ENCODE results near the gene CNOT6L. TPM values are rescaled to one million over a fixed set of nuclear protein-coding genes. Genes with fewer than 3 reads are reported as not detected.

Gene CNOT6L
- 2.3 and 2.8 TPM in 2 replicates for polyA plus RNA-seq (2012; rRNA removed)
- polyA plus RNA-seq (2012; cell fraction: cytosol; rRNA removed), result 4.1 and 4.6 TPM in 2 replicates
- polyA plus RNA-seq (2012; cell fraction: nucleus; rRNA removed), result 4.3 and 5.5 TPM in 2 replicates

DNA sequence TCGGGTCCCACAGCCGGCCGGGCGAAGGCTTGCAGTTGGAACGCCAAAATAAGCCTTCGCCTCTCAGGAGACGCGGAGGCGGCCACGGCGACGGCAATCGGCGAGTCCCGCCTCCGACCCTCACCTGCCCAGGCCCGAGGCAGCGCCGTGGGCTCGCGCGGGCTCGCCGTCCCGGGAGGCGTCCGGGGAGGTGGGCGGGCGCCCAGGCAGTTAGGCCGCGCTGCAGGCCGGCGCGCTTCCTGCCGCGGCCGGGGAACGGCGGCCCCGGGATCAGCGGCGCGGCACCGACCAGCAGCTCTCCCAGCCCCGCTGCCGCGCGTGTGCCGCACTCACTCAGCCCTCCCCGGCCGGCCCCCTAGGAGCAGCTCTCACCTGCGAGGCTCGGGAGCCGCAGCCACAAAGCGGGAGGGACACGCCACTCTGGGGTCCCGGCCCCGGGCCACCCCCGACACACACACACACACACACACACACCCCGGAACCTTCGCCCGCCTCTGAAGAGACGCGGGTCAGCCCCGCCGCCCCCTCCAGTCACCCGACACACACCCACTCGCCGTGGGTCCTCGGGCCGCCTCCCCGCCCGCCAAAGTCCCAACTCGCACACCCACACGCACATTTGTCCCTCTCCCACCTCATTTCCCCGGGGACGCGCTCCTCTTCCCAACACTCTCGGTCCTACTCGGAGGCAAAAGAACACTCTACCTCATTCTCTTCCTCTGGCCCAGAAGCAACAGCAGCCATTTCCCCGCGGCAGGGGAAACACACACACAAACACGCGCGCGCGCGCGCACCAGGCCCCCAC is at the start of gene CNOT6L:
CNOT6L (minus strand) TSS at position 767 of the 802 bp plus-strand sequence; CDS start at position 707, 60 bp downstream.
- no peaks in the 10 kb centered on the region; the same call in 1 of the 2 replicates for H3K9me3 ChIP-seq
- H3K36me3 ChIP-seq (replicated peaks in 1 of 2; ENCODE audit: control insufficient read depth in 1 of 2, insufficient read depth in 2 of 2, low read length in 1 of 2), result no peaks in the 10 kb centered on the region
- peaks cover 0 to 12% of the 10 kb centered on the region in 2 experiments; a peak in 2 of 4 replicates for H3K4me1 ChIP-seq (ENCODE audit: control insufficient read depth in 1 of 2, insufficient read depth in 2 of 2, low read depth in 1 of 2, low read length in 1 of 2)
- under 1% methylated on average over 27 of the region's 89 CpGs for WGBS (ENCODE audit: low lambda C conversion rate)
- H2AFZ ChIP-seq (ENCODE audit: low read depth), result peak within 1 kb of the TSS; percentile 92
- ChIA-PET CTCF (interaction anchor here (0.6 to 2.7 kb wide), 5 partner anchors 9 to 102 kb away, joined by 3 to 17 read pairs (median 4); partner anchors contain the start of gene MRPL1), POLR2A (interaction anchor here (0.8 kb wide), 1 partner anchor 44 kb away, joined by 3 read pairs; the partner anchor contains the start of gene MRPL1)
- DNase-seq, result peak; percentile 83
- peaks cover 7% of the 10 kb centered on the region; the same call in 1 of the 2 replicates for H4K20me1 ChIP-seq (ENCODE audit: insufficient read depth)
- H3F3A ChIP-seq (replicated peaks; ENCODE audit: insufficient read depth), result peaks cover 17% of the 10 kb centered on the region
- peaks cover 44% of the 10 kb centered on the region for H3K79me2 ChIP-seq (ENCODE audit: insufficient read depth)
- no peaks in the 10 kb centered on the region for H3K27me3 ChIP-seq (ENCODE audit: insufficient read depth)
- H3K4me3 ChIP-seq (ENCODE audit: low read depth in 2 of 2, low read length in 1 of 2), result peak within 1 kb of the TSS; percentile 95 to 97
- TF ChIP-seq FOXM1 (IDR thresholded peaks at IDR 0.05; ENCODE audit: low read depth) (no peak), NFIC (IDR thresholded peaks at IDR 0.05; ENCODE audit: borderline replicate concordance) (no peak), EP300 (IDR thresholded peaks at IDR 0.05; ENCODE audit: borderline replicate concordance in 1 of 2, low read depth in 1 of 2, low read length in 1 of 2) (no peak), GABPA (IDR thresholded peaks at IDR 0.05; ENCODE audit: low read depth) (no peak), ELF1 (IDR thresholded peaks at IDR 0.05) (no peak), POLR2AphosphoS5 (IDR thresholded peaks at IDR 0.05; ENCODE audit: low read depth, low read length) (no peak), MEF2A (IDR thresholded peaks at IDR 0.05; ENCODE audit: borderline replicate concordance, low read depth) (no peak), NRF1 (IDR thresholded peaks at IDR 0.05; ENCODE audit: low read depth, low read length) (peak; percentile 46; the same call in 1 of the 2 replicates), MXI1 (IDR thresholded peaks at IDR 0.05; ENCODE audit: low read depth, low read length) (peak; percentile 25; the same call in 1 of the 2 replicates), YY1 (IDR thresholded peaks at IDR 0.05; ENCODE audit: low read depth) (peak; percentile 55; the same call in 1 of the 2 replicates), EZH2phosphoT487 (IDR thresholded peaks at IDR 0.05; ENCODE audit: borderline replicate concordance, low read depth) (no peak)
- TF ChIP-seq, protein P1, sequence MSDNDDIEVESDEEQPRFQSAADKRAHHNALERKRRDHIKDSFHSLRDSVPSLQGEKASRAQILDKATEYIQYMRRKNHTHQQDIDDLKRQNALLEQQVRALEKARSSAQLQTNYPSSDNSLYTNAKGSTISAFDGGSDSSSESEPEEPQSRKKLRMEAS (IDR thresholded peaks at IDR 0.05; ENCODE audit: low read depth), result no peak
- TF ChIP-seq, protein P2, sequence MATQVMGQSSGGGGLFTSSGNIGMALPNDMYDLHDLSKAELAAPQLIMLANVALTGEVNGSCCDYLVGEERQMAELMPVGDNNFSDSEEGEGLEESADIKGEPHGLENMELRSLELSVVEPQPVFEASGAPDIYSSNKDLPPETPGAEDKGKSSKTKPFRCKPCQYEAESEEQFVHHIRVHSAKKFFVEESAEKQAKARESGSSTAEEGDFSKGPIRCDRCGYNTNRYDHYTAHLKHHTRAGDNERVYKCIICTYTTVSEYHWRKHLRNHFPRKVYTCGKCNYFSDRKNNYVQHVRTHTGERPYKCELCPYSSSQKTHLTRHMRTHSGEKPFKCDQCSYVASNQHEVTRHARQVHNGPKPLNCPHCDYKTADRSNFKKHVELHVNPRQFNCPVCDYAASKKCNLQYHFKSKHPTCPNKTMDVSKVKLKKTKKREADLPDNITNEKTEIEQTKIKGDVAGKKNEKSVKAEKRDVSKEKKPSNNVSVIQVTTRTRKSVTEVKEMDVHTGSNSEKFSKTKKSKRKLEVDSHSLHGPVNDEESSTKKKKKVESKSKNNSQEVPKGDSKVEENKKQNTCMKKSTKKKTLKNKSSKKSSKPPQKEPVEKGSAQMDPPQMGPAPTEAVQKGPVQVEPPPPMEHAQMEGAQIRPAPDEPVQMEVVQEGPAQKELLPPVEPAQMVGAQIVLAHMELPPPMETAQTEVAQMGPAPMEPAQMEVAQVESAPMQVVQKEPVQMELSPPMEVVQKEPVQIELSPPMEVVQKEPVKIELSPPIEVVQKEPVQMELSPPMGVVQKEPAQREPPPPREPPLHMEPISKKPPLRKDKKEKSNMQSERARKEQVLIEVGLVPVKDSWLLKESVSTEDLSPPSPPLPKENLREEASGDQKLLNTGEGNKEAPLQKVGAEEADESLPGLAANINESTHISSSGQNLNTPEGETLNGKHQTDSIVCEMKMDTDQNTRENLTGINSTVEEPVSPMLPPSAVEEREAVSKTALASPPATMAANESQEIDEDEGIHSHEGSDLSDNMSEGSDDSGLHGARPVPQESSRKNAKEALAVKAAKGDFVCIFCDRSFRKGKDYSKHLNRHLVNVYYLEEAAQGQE (IDR thresholded peaks at IDR 0.05; ENCODE audit: low read depth, low read length), result no peak
- TF ChIP-seq, protein P3, sequence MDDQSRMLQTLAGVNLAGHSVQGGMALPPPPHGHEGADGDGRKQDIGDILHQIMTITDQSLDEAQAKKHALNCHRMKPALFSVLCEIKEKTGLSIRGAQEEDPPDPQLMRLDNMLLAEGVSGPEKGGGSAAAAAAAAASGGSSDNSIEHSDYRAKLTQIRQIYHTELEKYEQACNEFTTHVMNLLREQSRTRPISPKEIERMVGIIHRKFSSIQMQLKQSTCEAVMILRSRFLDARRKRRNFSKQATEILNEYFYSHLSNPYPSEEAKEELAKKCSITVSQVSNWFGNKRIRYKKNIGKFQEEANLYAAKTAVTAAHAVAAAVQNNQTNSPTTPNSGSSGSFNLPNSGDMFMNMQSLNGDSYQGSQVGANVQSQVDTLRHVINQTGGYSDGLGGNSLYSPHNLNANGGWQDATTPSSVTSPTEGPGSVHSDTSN (IDR thresholded peaks at IDR 0.05), result no peak
- peak within 1 kb of the TSS; percentile 89 for H3K9ac ChIP-seq
- H3K9me2 ChIP-seq, result no peaks in the 10 kb centered on the region
- peak within 1 kb of the TSS; percentile 77 to 96 for H3K27ac ChIP-seq (ENCODE audit: low read depth in 2 of 2, low read length in 1 of 2)
- H3K4me2 ChIP-seq, result peak within 1 kb of the TSS; percentile 96
